NCI-H1417 (cell line): ENCODE measurements around the gene CLDND2.

ENCODE experiments used
- DNase-seq, 3 experiments: peaks; one replicate each; lab custom pipeline; 2025; lab: John Stamatoyannopoulos, UW

Gene CLDND2

GRCh38 chr19:51331193-51331592 lies 37.6 kb downstream of the CLDND2 start:
- no peak for DNase-seq

- DNase-seq, result no peak
Observed at GRCh38 chr19:51330366-51330765, 38.4 kb downstream of the CLDND2 start.

- no peak for DNase-seq
Observed at GRCh38 chr19:51329411-51329810, 39.4 kb downstream of the CLDND2 start.

GRCh38 chr19:51327066-51328001 lies 41.5 kb downstream of the CLDND2 start:
- DNase-seq, result no peak

- no peak for DNase-seq
Observed at GRCh38 chr19:51326216-51327065, 42.4 kb downstream of the CLDND2 start.

- no peak for DNase-seq
Observed at GRCh38 chr19:51325161-51325976, 43.4 kb downstream of the CLDND2 start.

- no peak for DNase-seq
Observed at GRCh38 chr19:51324167-51324481, 44.7 kb downstream of the CLDND2 start.

GRCh38 chr19:51323481-51324166 lies 45.2 kb downstream of the CLDND2 start:
- DNase-seq, result no peak

GRCh38 chr19:51321799-51322198 lies 47.0 kb downstream of the CLDND2 start:
- no peak for DNase-seq

- DNase-seq, result peak in 1 of 3 experiments; percentile 3
Observed at GRCh38 chr19:51320280-51320657, 48.5 kb downstream of the CLDND2 start.

- no peak for DNase-seq
Observed at GRCh38 chr19:51319649-51320279, 49.0 kb downstream of the CLDND2 start.

- no peak for DNase-seq
Observed at GRCh38 chr19:51318687-51319648, 49.8 kb downstream of the CLDND2 start.

- no peak for DNase-seq
Observed at GRCh38 chr19:51317968-51318367, 50.8 kb downstream of the CLDND2 start.

- no peak for DNase-seq
Observed at GRCh38 chr19:51317376-51317775, 51.4 kb downstream of the CLDND2 start.
